ENCODE results near the gene SLC24A3.

Gene SLC24A3

GRCh38 chr20:19599200-19599599 lies 386.8 kb downstream of the SLC24A3 start:
- no peak for DNase-seq (ENCODE audit: low spot score)

- DNase-seq (ENCODE audit: low spot score), result no peak
Observed at GRCh38 chr20:19600042-19600441, 387.6 kb downstream of the SLC24A3 start.

- DNase-seq (ENCODE audit: low spot score), result no peak
Observed at GRCh38 chr20:19601126-19601810, 388.8 kb downstream of the SLC24A3 start.

- no peak for DNase-seq (ENCODE audit: low spot score)
Observed at GRCh38 chr20:19602675-19603375, 390.4 kb downstream of the SLC24A3 start.

- DNase-seq (ENCODE audit: low spot score), result no peak
Observed at GRCh38 chr20:19603376-19603750, 390.9 kb downstream of the SLC24A3 start.

GRCh38 chr20:19605786-19606485 lies 393.5 kb downstream of the SLC24A3 start:
- DNase-seq (ENCODE audit: low spot score), result no peak

- no peak for DNase-seq (ENCODE audit: low spot score)
Observed at GRCh38 chr20:19609642-19610223, 397.3 kb downstream of the SLC24A3 start.

- DNase-seq (ENCODE audit: low spot score), result no peak
Observed at GRCh38 chr20:19615629-19616028, 403.2 kb downstream of the SLC24A3 start.

- DNase-seq (ENCODE audit: low spot score), result no peak
Observed at GRCh38 chr20:19616081-19616480, 403.6 kb downstream of the SLC24A3 start.

GRCh38 chr20:19616620-19617019 lies 404.2 kb downstream of the SLC24A3 start:
- DNase-seq (ENCODE audit: low spot score), result no peak

- DNase-seq (ENCODE audit: low spot score), result no peak
Observed at GRCh38 chr20:19617256-19617655, 404.8 kb downstream of the SLC24A3 start.

GRCh38 chr20:19618711-19619110 lies 406.3 kb downstream of the SLC24A3 start:
- DNase-seq (ENCODE audit: low spot score), result no peak

- DNase-seq (ENCODE audit: low spot score), result no peak
Observed at GRCh38 chr20:19619904-19620430, 407.5 kb downstream of the SLC24A3 start.

GRCh38 chr20:19620446-19620845 lies 408.0 kb downstream of the SLC24A3 start:
- no peak for DNase-seq (ENCODE audit: low spot score)

GRCh38 chr20:19621072-19621471 lies 408.6 kb downstream of the SLC24A3 start:
- no peak for DNase-seq (ENCODE audit: low spot score)

GRCh38 chr20:19624221-19624965 lies 412.0 kb downstream of the SLC24A3 start:
- DNase-seq (ENCODE audit: low spot score), result no peak

GRCh38 chr20:19625426-19625825 lies 413.0 kb downstream of the SLC24A3 start:
- DNase-seq (ENCODE audit: low spot score), result no peak

- DNase-seq (ENCODE audit: low spot score), result no peak
Observed at GRCh38 chr20:19626896-19627295, 414.5 kb downstream of the SLC24A3 start.

- no peak for DNase-seq (ENCODE audit: low spot score)
Observed at GRCh38 chr20:19628570-19629134, 416.2 kb downstream of the SLC24A3 start.

- no peak for DNase-seq (ENCODE audit: low spot score)
Observed at GRCh38 chr20:19631410-19631809, 419.0 kb downstream of the SLC24A3 start.

- DNase-seq (ENCODE audit: low spot score), result no peak
Observed at GRCh38 chr20:19633985-19634384, 421.5 kb downstream of the SLC24A3 start.
